ENCODE data around the gene ELL.

DNA sequence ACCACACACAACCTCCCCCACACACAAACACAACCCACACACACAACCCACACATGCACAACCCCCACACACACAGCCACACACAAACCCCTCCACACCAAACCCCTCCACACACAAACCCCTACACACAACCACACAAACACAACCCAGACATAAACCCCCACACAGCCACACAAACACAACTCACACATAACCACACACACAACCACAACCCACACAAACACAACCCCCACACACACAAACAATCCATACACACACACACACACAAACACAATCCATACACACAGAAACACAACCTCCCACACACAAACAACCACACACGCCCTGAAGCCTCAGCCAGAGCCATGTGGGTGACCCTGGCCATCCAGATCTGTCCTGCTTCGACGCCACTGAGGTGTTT, 53.9 kb downstream of the ELL start:
- TF ChIP-seq EZH2 (IDR thresholded peaks at IDR 0.05; ENCODE audit: insufficient read depth, poor library complexity, severe bottlenecking), result no peak
- TF ChIP-seq EZH2phosphoT487 (IDR thresholded peaks at IDR 0.05; ENCODE audit: insufficient read depth, low read depth), result no peak

Data from GM23248 (cell line).